Activated B cell treated with CpG ODN at 0.5 μM for 24 hours (primary cell): ENCODE data around the gene CDK4. TPM values are rescaled to one million over a fixed set of nuclear protein-coding genes. Genes with fewer than 3 reads are reported as not detected.

Experiments used
- ATAC-seq: fragments of 200-7000 bp; cut with Tn5 transposase; one replicate; pipeline ENCODE4 v1.10.0; 2021; ENCODE audit warnings: low read depth, mild to moderate bottlenecking, moderate library complexity
- CTCF ChIA-PET: fragments of 350-600 bp; sonication (Branson Sonifier 250); formaldehyde crosslinking; loops from one replicate; lab custom pipeline; 2021; ENCODE audit warnings: antibody characterized with exemption; lab: Charles Lee
- POLR2A ChIA-PET: fragments of 350-600 bp; sonication (Branson Sonifier 250); formaldehyde crosslinking; loops from one replicate; lab custom pipeline; 2021; ENCODE audit warnings: antibody characterized with exemption; lab: Charles Lee
- DNase-seq: peaks from one replicate; pipeline ENCODE4 v3.0.0; 2022
- H3K27ac Mint-ChIP-seq: one replicate; pipeline ENCODE4 v1.8.0; 2020; ENCODE audit warnings: mixed read lengths
- H3K27me3 Mint-ChIP-seq: one replicate; pipeline ENCODE4 v1.8.0; 2021; ENCODE audit warnings: mixed read lengths
- H3K36me3 Mint-ChIP-seq: one replicate; pipeline ENCODE4 v1.8.0; 2021; ENCODE audit warnings: low read depth, mixed read lengths
- H3K4me1 Mint-ChIP-seq: one replicate; pipeline ENCODE4 v1.8.0; 2021; ENCODE audit warnings: mixed read lengths
- H3K4me3 Mint-ChIP-seq: one replicate; pipeline ENCODE4 v1.8.0; 2020; ENCODE audit warnings: mild to moderate bottlenecking, mixed read lengths
- H3K9me3 Mint-ChIP-seq: one replicate; pipeline ENCODE4 v1.8.0; 2020; ENCODE audit warnings: mixed read lengths
- CTCF ChIP-seq: fragments of 200-600 bp; IDR thresholded peaks from one replicate; pipeline ENCODE4 v1.8.0; 2022; ENCODE audit warnings: antibody characterized with exemption, mild to moderate bottlenecking
- intact Hi-C: fragments of 100-400 bp; cut with micrococcal nuclease; formaldehyde crosslinking; loops from one replicate; pipeline ENCODE4 v1.15.1; 2024
- total RNA-seq: library from RNA; stranded (reverse); gene quantifications from 2 replicates; pipeline ENCODE4 v1.2.3, GENCODE V29; 2022

Gene CDK4
- total RNA-seq, 1 donor from 2014 or later = 95.7 TPM

- Mint-ChIP-seq H3K36me3 (peaks cover 67% of the 10 kb centered on the region), H3K27me3 (no peaks in the 10 kb centered on the region), H3K9me3 (no peaks in the 10 kb centered on the region), H3K4me3 (no peak overlapping the region), H3K27ac (no peak overlapping the region), H3K4me1 (peaks cover 16% of the 10 kb centered on the region)
- CTCF ChIA-PET = no interaction called here
- no peak for DNase-seq
- ATAC-seq = no peak
- intact Hi-C loops = no loop called here
- TF ChIP-seq CTCF = no peak
- POLR2A ChIA-PET = no interaction called here
These were observed 39.4 kb downstream of the CDK4 start for GRCh38 chr12:57712701-57713100.

- no peaks in the 10 kb centered on the region for H3K9me3 Mint-ChIP-seq
These were observed 43.8 kb downstream of the CDK4 start for GRCh38 chr12:57708296-57708695.

GRCh38 chr12:57707250-57707649, 44.9 kb downstream of the CDK4 start:
- Mint-ChIP-seq H3K4me3 (no peak overlapping the region), H3K27ac (no peak overlapping the region), H3K4me1 (peaks cover 10% of the 10 kb centered on the region), H3K36me3 (peaks cover 71% of the 10 kb centered on the region), H3K27me3 (no peaks in the 10 kb centered on the region), H3K9me3 (peaks cover 5% of the 10 kb centered on the region)
- ATAC-seq = no peak
- ChIA-PET CTCF (no interaction called here), POLR2A (interaction anchor here (1.4 kb wide), 1 partner anchor 13 kb away, joined by 5 read pairs; the partner anchor contains the start of gene OS9)
- DNase-seq = no peak
- intact Hi-C loops = loop anchor here (1.0 kb wide), 1 partner anchor 22 kb away; no protein-coding TSS in a partner anchor
- TF ChIP-seq CTCF = no peak

More at GRCh38 chr12:57708296-57708695, 43.8 kb downstream of the CDK4 start:
- Mint-ChIP-seq H3K4me3 (no peak overlapping the region), H3K27ac (no peak overlapping the region), H3K27me3 (no peaks in the 10 kb centered on the region), H3K4me1 (peaks cover 4% of the 10 kb centered on the region), H3K36me3 (peaks cover 69% of the 10 kb centered on the region)
- DNase-seq (no peak), ATAC-seq (no peak)
- CTCF ChIA-PET = no interaction called here
- intact Hi-C loops = no loop called here
- POLR2A ChIA-PET = interaction anchor here (1.4 kb wide), 1 partner anchor 14 kb away, joined by 5 read pairs; the partner anchor contains the start of gene OS9
- no peak for TF ChIP-seq CTCF

- ATAC-seq (no peak), DNase-seq (no peak)
- intact Hi-C loops = no loop called here
- POLR2A ChIA-PET = no interaction called here
- Mint-ChIP-seq H3K36me3 (peaks cover 78% of the 10 kb centered on the region), H3K4me3 (no peak overlapping the region), H3K9me3 (peaks cover 5% of the 10 kb centered on the region), H3K27me3 (no peaks in the 10 kb centered on the region), H3K27ac (peak overlapping the region; percentile 27), H3K4me1 (peaks cover 30% of the 10 kb centered on the region)
- TF ChIP-seq CTCF = no peak
- CTCF ChIA-PET = no interaction called here
These were observed 51.8 kb downstream of the CDK4 start for GRCh38 chr12:57700317-57700716.

GRCh38 chr12:57698414-57698813, 53.7 kb downstream of the CDK4 start:
- Mint-ChIP-seq H3K4me3 (no peak overlapping the region), H3K4me1 (peaks cover 30% of the 10 kb centered on the region), H3K27ac (no peak overlapping the region), H3K27me3 (no peaks in the 10 kb centered on the region), H3K36me3 (peaks cover 66% of the 10 kb centered on the region), H3K9me3 (peaks cover 5% of the 10 kb centered on the region)
- intact Hi-C loops = no loop called here
- DNase-seq (no peak), ATAC-seq (no peak)
- TF ChIP-seq CTCF = no peak
- POLR2A ChIA-PET = no interaction called here
- CTCF ChIA-PET = no interaction called here

Other genes with a start within 250 kb of the CDK4 start
- gene DDIT3, start 231.8 kb downstream of the CDK4 start, total RNA-seq = 30.5 and 34.3 TPM in 2 replicates
- 96.0 and 105 TPM in 2 replicates for gene MBD6, start 229.5 kb downstream of the CDK4 start, total RNA-seq
- gene DCTN2, start 205.1 kb downstream of the CDK4 start, total RNA-seq = 83.3 and 91.8 TPM in 2 replicates
- 0.13 and 0.15 TPM in 2 replicates for gene KIF5A, start 202.3 kb downstream of the CDK4 start, total RNA-seq
- gene PIP4K2C, start 161.1 kb downstream of the CDK4 start, total RNA-seq = 16.5 and 17.9 TPM in 2 replicates
- 3.7 and 3.9 TPM in 2 replicates for gene DTX3, start 147.5 kb downstream of the CDK4 start, total RNA-seq
- gene ARHGEF25, start 140.9 kb downstream of the CDK4 start, total RNA-seq = not detected in 2 replicates
- 0.31 and 0.51 TPM in 2 replicates for gene B4GALNT1, start 119.1 kb downstream of the CDK4 start, total RNA-seq
- gene OS9, start 58.2 kb downstream of the CDK4 start, total RNA-seq = 166 TPM in 2 replicates
- 17.5 and 18.5 TPM in 2 replicates for gene AGAP2, start 13.6 kb downstream of the CDK4 start, total RNA-seq
- gene TSPAN31, start 7.3 kb downstream of the CDK4 start, total RNA-seq = 35.8 and 37.6 TPM in 2 replicates
- gene MARCHF9, start 2.8 kb upstream of the CDK4 start, total RNA-seq = 54.1 and 58.2 TPM in 2 replicates
- 2.4 and 2.5 TPM in 2 replicates for gene CYP27B1, start 14.8 kb upstream of the CDK4 start, total RNA-seq
- 32.2 and 40.7 TPM in 2 replicates for gene METTL1, start 19.8 kb upstream of the CDK4 start, total RNA-seq
- gene EEF1AKMT3, start 20.3 kb upstream of the CDK4 start, total RNA-seq = 0.60 and 1.2 TPM in 2 replicates
- 28.4 and 33.4 TPM in 2 replicates for gene TSFM, start 30.5 kb upstream of the CDK4 start, total RNA-seq
- 1.5 and 3.1 TPM in 2 replicates for gene AVIL, start 66.4 kb upstream of the CDK4 start, total RNA-seq
- gene CTDSP2, start 94.4 kb upstream of the CDK4 start, total RNA-seq = 73.2 and 81.5 TPM in 2 replicates
- 3.0 and 3.9 TPM in 2 replicates for gene ATP23, start 189.3 kb upstream of the CDK4 start, total RNA-seq